ENCODE data around the gene ADAM12. TPM values are rescaled to one million over a fixed set of nuclear protein-coding genes. Genes with fewer than 3 reads are reported as not detected.

ADAM12 gene
- total RNA-seq, 4 donors from 2014 or later: under 0.01 to 60.8 (median 0.64) TPM; not detected in 1

DNA sequence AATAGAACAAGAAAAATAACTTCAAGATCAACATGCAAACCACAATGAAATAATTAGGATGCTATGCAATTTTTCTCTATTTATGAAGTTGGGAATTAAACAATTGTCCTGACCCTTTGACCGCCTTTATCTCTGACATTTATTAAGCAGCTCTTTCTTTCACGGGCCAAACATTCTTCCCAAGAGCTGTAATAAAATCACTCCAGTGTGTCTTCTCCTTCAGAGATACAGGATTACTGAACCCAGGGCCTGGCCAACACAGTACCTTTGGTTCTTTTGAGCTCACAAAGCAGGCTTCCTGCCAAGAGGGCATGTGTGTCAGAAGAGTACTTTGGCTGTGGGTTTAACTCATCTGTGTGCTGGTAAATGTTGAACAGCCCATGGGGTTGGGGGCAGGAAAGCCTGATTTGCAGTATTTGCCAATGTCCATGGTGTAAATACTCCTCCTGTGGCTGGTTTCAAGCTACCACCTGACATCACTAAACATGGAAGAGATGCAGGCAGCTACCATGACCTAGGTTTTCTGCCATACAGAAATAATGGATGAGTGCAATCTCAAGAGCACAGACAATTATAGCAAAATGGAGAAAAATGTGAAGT is 370.2 kb downstream of the ADAM12 start:
- Histone ChIP-seq H3K27me3 (no peaks in the 10 kb centered on the region), H3K4me1 (no peaks in the 10 kb centered on the region), H3K9me3 (no peaks in the 10 kb centered on the region), H3K4me3 (no peak overlapping the region), H3K36me3 (no peaks in the 10 kb centered on the region), H3K27ac (no peak overlapping the region)
- no peak for DNase-seq
- intact Hi-C loops (cut with DNase I; ENCODE audit: low total_unique reads): no loop called here
- TF ChIP-seq POLR2A (IDR thresholded peaks at IDR 0.05): no peak
- TF ChIP-seq, protein P1, sequence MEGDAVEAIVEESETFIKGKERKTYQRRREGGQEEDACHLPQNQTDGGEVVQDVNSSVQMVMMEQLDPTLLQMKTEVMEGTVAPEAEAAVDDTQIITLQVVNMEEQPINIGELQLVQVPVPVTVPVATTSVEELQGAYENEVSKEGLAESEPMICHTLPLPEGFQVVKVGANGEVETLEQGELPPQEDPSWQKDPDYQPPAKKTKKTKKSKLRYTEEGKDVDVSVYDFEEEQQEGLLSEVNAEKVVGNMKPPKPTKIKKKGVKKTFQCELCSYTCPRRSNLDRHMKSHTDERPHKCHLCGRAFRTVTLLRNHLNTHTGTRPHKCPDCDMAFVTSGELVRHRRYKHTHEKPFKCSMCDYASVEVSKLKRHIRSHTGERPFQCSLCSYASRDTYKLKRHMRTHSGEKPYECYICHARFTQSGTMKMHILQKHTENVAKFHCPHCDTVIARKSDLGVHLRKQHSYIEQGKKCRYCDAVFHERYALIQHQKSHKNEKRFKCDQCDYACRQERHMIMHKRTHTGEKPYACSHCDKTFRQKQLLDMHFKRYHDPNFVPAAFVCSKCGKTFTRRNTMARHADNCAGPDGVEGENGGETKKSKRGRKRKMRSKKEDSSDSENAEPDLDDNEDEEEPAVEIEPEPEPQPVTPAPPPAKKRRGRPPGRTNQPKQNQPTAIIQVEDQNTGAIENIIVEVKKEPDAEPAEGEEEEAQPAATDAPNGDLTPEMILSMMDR (IDR thresholded peaks at IDR 0.05): no peak

- H3K4me1 ChIP-seq: no peaks in the 10 kb centered on the region
- H3K9me3 ChIP-seq: no peaks in the 10 kb centered on the region
- no peaks in the 10 kb centered on the region for H3K36me3 ChIP-seq
- DNase-seq: no peak
- intact Hi-C loops (cut with DNase I; ENCODE audit: low total_unique reads): no loop called here
- H3K4me3 ChIP-seq: no peak overlapping the region
- no peaks in the 10 kb centered on the region for H3K27me3 ChIP-seq
- TF ChIP-seq POLR2A (IDR thresholded peaks at IDR 0.05): no peak
- TF ChIP-seq, protein P1 (IDR thresholded peaks at IDR 0.05): no peak
- no peak overlapping the region for H3K27ac ChIP-seq
Observed at GRCh38 chr10:126016882-126017281, 371.4 kb downstream of the ADAM12 start.

DNA sequence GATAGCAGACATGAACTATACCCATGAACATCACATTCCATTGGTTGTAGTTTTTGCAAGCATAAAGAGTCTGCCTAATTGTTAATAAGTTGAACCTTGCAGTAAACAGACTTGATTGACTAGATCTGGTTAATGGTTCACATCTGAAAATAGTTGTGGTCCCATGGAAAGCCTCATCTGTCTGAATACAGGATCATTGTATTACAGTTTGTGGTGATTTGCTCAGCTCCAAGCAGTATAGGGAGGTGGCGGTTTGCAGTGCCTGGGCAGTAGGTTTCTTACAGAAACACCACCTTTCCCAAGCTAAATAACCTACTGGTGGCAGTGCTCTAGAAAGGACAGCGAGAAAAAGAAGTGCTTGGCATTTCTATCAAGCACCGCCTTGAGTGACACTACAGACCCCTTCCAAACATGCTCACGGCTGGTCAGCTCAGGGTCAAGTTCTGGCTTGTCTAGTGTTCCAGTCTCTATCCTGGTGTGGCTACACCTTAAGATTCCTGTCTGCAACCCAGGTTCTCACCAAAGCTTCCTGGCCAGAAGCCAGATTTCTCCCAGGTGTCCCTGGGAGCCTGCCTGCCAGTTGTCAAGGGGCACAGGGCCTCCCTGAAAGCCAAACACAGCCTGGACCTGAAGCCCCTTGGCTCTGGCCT is 372.0 kb downstream of the ADAM12 start:
- no peaks in the 10 kb centered on the region for H3K36me3 ChIP-seq
- no peak overlapping the region for H3K27ac ChIP-seq
- no peak overlapping the region for H3K4me3 ChIP-seq
- no peaks in the 10 kb centered on the region for H3K27me3 ChIP-seq
- DNase-seq: no peak
- intact Hi-C loops (cut with DNase I; ENCODE audit: low total_unique reads): no loop called here
- TF ChIP-seq, protein P1 (IDR thresholded peaks at IDR 0.05): no peak
- TF ChIP-seq POLR2A (IDR thresholded peaks at IDR 0.05): no peak
- no peaks in the 10 kb centered on the region for H3K4me1 ChIP-seq
- no peaks in the 10 kb centered on the region for H3K9me3 ChIP-seq

- H3K36me3 ChIP-seq: no peaks in the 10 kb centered on the region
- no peak for DNase-seq
- no peaks in the 10 kb centered on the region for H3K27me3 ChIP-seq
- no peaks in the 10 kb centered on the region for H3K9me3 ChIP-seq
- H3K4me3 ChIP-seq: no peak overlapping the region
- intact Hi-C loops (cut with DNase I; ENCODE audit: low total_unique reads): no loop called here
- H3K27ac ChIP-seq: no peak overlapping the region
- no peaks in the 10 kb centered on the region for H3K4me1 ChIP-seq
- TF ChIP-seq POLR2A (IDR thresholded peaks at IDR 0.05): no peak
- TF ChIP-seq, protein P1 (IDR thresholded peaks at IDR 0.05): no peak
Observed at GRCh38 chr10:126015413-126015812, 372.9 kb downstream of the ADAM12 start.

GRCh38 chr10:126014309-126014708 is 374.0 kb downstream of the ADAM12 start:
- Histone ChIP-seq H3K27ac (no peak overlapping the region), H3K36me3 (no peaks in the 10 kb centered on the region), H3K4me1 (no peaks in the 10 kb centered on the region), H3K9me3 (no peaks in the 10 kb centered on the region), H3K27me3 (no peaks in the 10 kb centered on the region), H3K4me3 (no peak overlapping the region)
- TF ChIP-seq, protein P1 (IDR thresholded peaks at IDR 0.05): no peak
- TF ChIP-seq POLR2A (IDR thresholded peaks at IDR 0.05): no peak
- intact Hi-C loops (cut with DNase I; ENCODE audit: low total_unique reads): no loop called here
- no peak for DNase-seq

All from uterus (tissue), 4 donors.